H1 (cell line): ENCODE measurements around the gene TMEM198.

Experiments used
- ATF2 ChIP-seq: IDR thresholded peaks from 2 replicates; pipeline ENCODE4 v1.6.1; 2012; ENCODE audit warnings: low read length, inconsistent platforms
- BRCA1 ChIP-seq: IDR thresholded peaks from 2 replicates; pipeline ENCODE4 v1.6.1; 2012; ENCODE audit warnings: low read depth, low read length, improper control_type of control experiment
- CTCF ChIP-seq, 3 experiments: IDR thresholded peaks; 1 replicate in 2 of 3; 2 replicates in 1 of 3; pipeline versions ENCODE4 v1.5.1 to v1.6.1; 2011; ENCODE audit warnings: low read length in 3 of 3, mild to moderate bottlenecking in 3 of 3, inconsistent platforms in 2 of 3, low read depth in 1 of 3, moderate library complexity in 1 of 3; ENCODE audit not compliant: insufficient read depth in 1 of 3; ENCODE audit errors: control extremely low read depth in 1 of 3
- E2F6 ChIP-seq: IDR thresholded peaks from 2 replicates; pipeline ENCODE4 v1.6.1; 2012; ENCODE audit warnings: inconsistent platforms
- EZH2 ChIP-seq: fragments of 200-600 bp; sonication (generic); IDR thresholded peaks from 2 replicates; pipeline ENCODE4 v1.7.1; 2012; ENCODE audit warnings: low read depth, mild to moderate bottlenecking, moderate library complexity, low read length, inconsistent platforms; ENCODE audit not compliant: severe bottlenecking
- GABPA ChIP-seq: IDR thresholded peaks from 2 replicates; pipeline ENCODE4 v1.6.1; 2011; ENCODE audit warnings: mild to moderate bottlenecking, low read length, moderate library complexity, borderline replicate concordance; ENCODE audit not compliant: insufficient read depth
- GTF2F1 ChIP-seq: IDR thresholded peaks from 2 replicates; pipeline ENCODE4 v1.6.1; 2012; ENCODE audit warnings: low read depth, low read length, improper control_type of control experiment, borderline replicate concordance
- POLR2AphosphoS5 ChIP-seq: IDR thresholded peaks from 2 replicates; pipeline ENCODE4 v1.6.1; 2011; ENCODE audit warnings: low read depth, low read length
- RAD21 ChIP-seq, 2 experiments: IDR thresholded peaks in 1 of 2; conservative IDR thresholded peaks in 1 of 2; 2 replicates each; pipeline ENCODE4 v1.6.1; 2011; ENCODE audit warnings: low read depth in 2 of 2, low read length in 2 of 2, improper control_type of control experiment in 1 of 2, inconsistent platforms in 1 of 2, mild to moderate bottlenecking in 1 of 2, moderate library complexity in 1 of 2
- SIX5 ChIP-seq: IDR thresholded peaks from 2 replicates; pipeline ENCODE4 v1.6.1; 2011; ENCODE audit warnings: mild to moderate bottlenecking, low read depth, low read length
- SP4 ChIP-seq: IDR thresholded peaks from 2 replicates; pipeline ENCODE4 v1.6.1; 2012; ENCODE audit warnings: low read length, inconsistent platforms
- TBP ChIP-seq: IDR thresholded peaks from 2 replicates; pipeline ENCODE4 v1.6.1; 2011; ENCODE audit warnings: low read depth, low read length, improper control_type of control experiment
- YY1 ChIP-seq: IDR thresholded peaks from 2 replicates; pipeline ENCODE4 v1.6.1; 2011; ENCODE audit warnings: low read depth, mild to moderate bottlenecking, low read length

- TF ChIP-seq CTCF (IDR thresholded peaks at IDR 0.05; ENCODE audit: control extremely low read depth in 1 of 3, insufficient read depth in 1 of 3, low read depth in 1 of 3, low read length in 3 of 3) (no peak), SP4 (no peak), YY1 (no peak), EZH2 (no peak), ATF2 (no peak), POLR2AphosphoS5 (no peak), GTF2F1 (no peak), BRCA1 (no peak), SIX5 (no peak), TBP (no peak), GABPA (no peak), RAD21 (IDR thresholded peaks at IDR 0.05 in 1 of 2, conservative IDR thresholded peaks at IDR 0.05 in 1 of 2; ENCODE audit: low read depth in 2 of 2, low read length in 2 of 2) (no peak), E2F6 (no peak)
These were observed 48.8 kb upstream of the TMEM198 start for GRCh38 chr2:219494952-219495530.
